HEK293 (cell line): ENCODE results near the gene AIF1.

ENCODE experiments used
- CTCF ChIP-seq: fragments of 450-650 bp; formaldehyde crosslinking; IDR thresholded peaks from 2 replicates; pipeline ENCODE4 v1.5.1; 2016; ENCODE audit warnings: missing biosample characterization, missing genetic modification characterization
- GLI4 ChIP-seq: fragments of 450-650 bp; formaldehyde crosslinking; IDR thresholded peaks from 2 replicates; pipeline ENCODE4 v1.5.1; 2016; ENCODE audit warnings: missing biosample characterization, missing genetic modification characterization
- GLIS1 ChIP-seq: fragments of 450-650 bp; formaldehyde crosslinking; IDR thresholded peaks from 2 replicates; pipeline ENCODE4 v1.5.1; 2016; ENCODE audit warnings: missing biosample characterization, missing genetic modification characterization
- MYNN ChIP-seq: fragments of 450-650 bp; formaldehyde crosslinking; IDR thresholded peaks from 2 replicates; pipeline ENCODE4 v1.5.1; 2016; ENCODE audit warnings: missing biosample characterization, missing genetic modification characterization, borderline replicate concordance
- PRDM10 ChIP-seq: fragments of 450-650 bp; formaldehyde crosslinking; IDR thresholded peaks from 2 replicates; pipeline ENCODE4 v1.5.1; 2016; ENCODE audit warnings: missing biosample characterization, missing genetic modification characterization
- ZBTB26 ChIP-seq: fragments of 450-650 bp; formaldehyde crosslinking; optimal IDR thresholded peaks from 2 replicates; pipeline ENCODE3; 2016; ENCODE audit warnings: missing biosample characterization, mild to moderate bottlenecking, missing genetic modification characterization
- ZBTB44 ChIP-seq: fragments of 450-650 bp; IDR thresholded peaks from 2 replicates; pipeline ENCODE4 v1.5.1; 2018; ENCODE audit warnings: missing biosample characterization, mild to moderate bottlenecking, missing genetic modification characterization
- ZNF37A ChIP-seq: fragments of 450-650 bp; IDR thresholded peaks from 2 replicates; pipeline ENCODE4 v1.5.1; 2018; ENCODE audit warnings: missing biosample characterization, missing genetic modification characterization
- ZNF529 ChIP-seq: fragments of 450-650 bp; formaldehyde crosslinking; IDR thresholded peaks from 2 replicates; pipeline ENCODE4 v1.5.1; 2017; ENCODE audit warnings: missing genetic modification characterization, missing biosample characterization; ENCODE audit not compliant: insufficient replicate concordance
- ZNF830 ChIP-seq: fragments of 450-650 bp; IDR thresholded peaks from 2 replicates; pipeline ENCODE4 v1.5.0; 2018; ENCODE audit warnings: missing biosample characterization, missing genetic modification characterization, low read depth, mild to moderate bottlenecking, moderate library complexity

- no peak for TF ChIP-seq CTCF (tag by site-specific recombination)
- TF ChIP-seq GLIS1 (tag by site-specific recombination): no peak
- TF ChIP-seq ZBTB44 (tag by site-specific recombination): no peak
- TF ChIP-seq ZBTB26 (tag by site-specific recombination): no peak
- no peak for TF ChIP-seq ZNF830 (tag by site-specific recombination)
- no peak for TF ChIP-seq ZNF37A
- TF ChIP-seq PRDM10 (tag by site-specific recombination): no peak
- TF ChIP-seq GLI4 (tag by site-specific recombination): no peak
- TF ChIP-seq MYNN (tag by site-specific recombination): no peak
- TF ChIP-seq ZNF529 (tag by site-specific recombination): no peak
Observed at GRCh38 chr6:31631209-31631608, 16.2 kb downstream of the AIF1 start.
